ENCODE data around the gene NMB. TPM values are rescaled to one million over a fixed set of nuclear protein-coding genes. Genes with fewer than 3 reads are reported as not detected.

Gene NMB
- total RNA-seq, 1 experiment from 2014 or later: 25.9 TPM

- no peaks in the 10 kb centered on the region for H3K27me3 ChIP-seq (ENCODE audit: low read length)
- peaks cover 34% of the 10 kb centered on the region for H3K4me1 ChIP-seq (ENCODE audit: insufficient read depth, low read length)
- no peaks in the 10 kb centered on the region for H3K9me3 ChIP-seq (ENCODE audit: low read length)
- TF ChIP-seq EZH2phosphoT487 (IDR thresholded peaks at IDR 0.05; ENCODE audit: borderline replicate concordance, low read length) (no peak), EZH2 (IDR thresholded peaks at IDR 0.05; ENCODE audit: low read length, unreplicated experiment) (no peak), CTCF (conservative IDR thresholded peaks at IDR 0.05; ENCODE audit: low read depth, low read length) (peak; percentile 76)
- DNase-seq: peak; percentile 82
- H3K4me2 ChIP-seq (ENCODE audit: low read length): peak overlapping the region; percentile 98
- CTCF ChIA-PET: no interaction called here
- peak overlapping the region; percentile 96 for H3K9ac ChIP-seq (ENCODE audit: low read length)
- intact Hi-C loops (cut with micrococcal nuclease): loop anchor here (1.0 kb wide), 1 partner anchor 93 kb away; the partner anchor contains the start of gene ZNF592
- H3K79me2 ChIP-seq (ENCODE audit: low read length): peaks cover 32% of the 10 kb centered on the region
- no peaks in the 10 kb centered on the region for H4K20me1 ChIP-seq (ENCODE audit: low read length)
- H3K36me3 ChIP-seq (ENCODE audit: low read depth, low read length): peaks cover 9% of the 10 kb centered on the region; the same call in 1 of the 2 replicates
- POLR2A ChIA-PET (ENCODE audit: unreplicated experiment): interaction anchor here (0.6 to 0.9 kb wide), 3 partner anchors 41 to 273 kb away, joined by 3 to 20 read pairs (median 3); no protein-coding TSS in a partner anchor
- peak overlapping the region; percentile 59 for H3K27ac ChIP-seq (ENCODE audit: low read length)
- H3F3A ChIP-seq (ENCODE audit: low read length, unreplicated experiment): no peaks in the 10 kb centered on the region
- peak overlapping the region; percentile 91 for H3K4me3 ChIP-seq (ENCODE audit: low read length)
- peak overlapping the region; percentile 88 for H2AFZ ChIP-seq (ENCODE audit: low read length)
- no peaks in the 10 kb centered on the region for H3K9me2 ChIP-seq (replicated peaks; ENCODE audit: low read length)
- peak; percentile 46 for ATAC-seq
- TSS peak; percentile 86 for BruUV-seq (replicated peaks)
These were observed 3.1 kb downstream of the NMB start for GRCh38 chr15:84654689-84655453.

- DNase-seq (peak; percentile 93), ATAC-seq (peak; percentile 84)
- CTCF ChIA-PET: no interaction called here
- Histone ChIP-seq H3F3A (ENCODE audit: low read length, unreplicated experiment) (no peaks in the 10 kb centered on the region), H3K4me3 (ENCODE audit: low read length) (peak within 1 kb of the TSS; percentile 91), H3K4me1 (ENCODE audit: insufficient read depth, low read length) (peaks cover 34% of the 10 kb centered on the region), H3K9me3 (ENCODE audit: low read length) (no peaks in the 10 kb centered on the region), H3K27me3 (ENCODE audit: low read length) (no peaks in the 10 kb centered on the region), H3K9ac (ENCODE audit: low read length) (peak within 1 kb of the TSS; percentile 96), H3K36me3 (ENCODE audit: low read depth, low read length) (peaks cover 16% of the 10 kb centered on the region; the same call in 1 of the 2 replicates), H4K20me1 (ENCODE audit: low read length) (no peaks in the 10 kb centered on the region), H2AFZ (ENCODE audit: low read length) (peak within 1 kb of the TSS; percentile 88), H3K79me2 (ENCODE audit: low read length) (peaks cover 34% of the 10 kb centered on the region), H3K9me2 (replicated peaks; ENCODE audit: low read length) (no peaks in the 10 kb centered on the region), H3K27ac (ENCODE audit: low read length) (peak within 1 kb of the TSS; percentile 59), H3K4me2 (ENCODE audit: low read length) (peak within 1 kb of the TSS; percentile 98)
- POLR2A ChIA-PET (ENCODE audit: unreplicated experiment): interaction anchor here (0.6 to 0.9 kb wide), 3 partner anchors 41 to 274 kb away, joined by 3 to 20 read pairs (median 3); no protein-coding TSS in a partner anchor
- intact Hi-C loops (cut with micrococcal nuclease): loop anchor here (1.0 kb wide), 1 partner anchor 94 kb away; the partner anchor contains the start of gene ZNF592
- BruUV-seq (replicated peaks): TSS peak; percentile 86
- TF ChIP-seq EZH2 (IDR thresholded peaks at IDR 0.05; ENCODE audit: low read length, unreplicated experiment) (no peak), EZH2phosphoT487 (IDR thresholded peaks at IDR 0.05; ENCODE audit: borderline replicate concordance, low read length) (no peak), CTCF (conservative IDR thresholded peaks at IDR 0.05; ENCODE audit: low read depth, low read length) (no peak)
These were observed 3.9 kb downstream of the NMB start, which contains the start of gene WDR73 for GRCh38 chr15:84653910-84654688. Gene WDR73, minus strand, starts transcription at chr15:84654283. Its CDS starts 9 bp downstream, at chr15:84654274.
